BJ (cell line): Measurements from ENCODE around the gene MARCHF3. TPM values are rescaled to one million over a fixed set of nuclear protein-coding genes. Genes with fewer than 3 reads are reported as not detected.

Experiments used
- CTCF ChIA-PET: fragments of 350-600 bp; formaldehyde crosslinking; extraction: SDS; loops from one replicate; lab custom pipeline; 2021; ENCODE audit warnings: antibody characterized with exemption, inconsistent platforms; lab: Yijun Ruan, JAX
- POLR2A ChIA-PET: fragments of 300-600 bp; sonication (Branson Sonifier 250); formaldehyde crosslinking; extraction: SDS; loops from one replicate; lab custom pipeline; 2021; ENCODE audit warnings: antibody characterized with exemption; lab: Charles Lee
- DNase-seq: peaks from one replicate; pipeline ENCODE4 v3.0.0-alpha.2; 2011; ENCODE audit warnings: low read depth
- H3K27me3 ChIP-seq: 2 replicates; pipeline ENCODE4 v1.6.0; 2011; ENCODE audit warnings: low read length; ENCODE audit not compliant: control insufficient read depth, insufficient read depth
- H3K36me3 ChIP-seq: 2 replicates; pipeline ENCODE4 v1.5.1; 2011; ENCODE audit warnings: low read length; ENCODE audit not compliant: control insufficient read depth, insufficient read depth
- H3K4me3 ChIP-seq: 2 replicates; pipeline ENCODE4 v1.5.1; 2011; ENCODE audit warnings: low read depth, mild to moderate bottlenecking, control low read depth, low read length
- polyA plus RNA-seq: library from polyadenylated mRNA; depleted of rRNA; stranded (reverse); fragments of >200 nt; gene quantifications from 2 replicates; pipeline ENCODE4 v1.2.3, GENCODE V29; 2011
- TF ChIP-seq, protein P1 (sequence below): IDR thresholded peaks from 2 replicates; pipeline ENCODE4 v1.5.1; 2011; ENCODE audit warnings: low read depth, mild to moderate bottlenecking, control low read depth, inconsistent platforms, low read length, moderate library complexity; ENCODE audit not compliant: insufficient read depth

Gene MARCHF3
- polyA plus RNA-seq, 1 experiment: 8.6 TPM

DNA sequence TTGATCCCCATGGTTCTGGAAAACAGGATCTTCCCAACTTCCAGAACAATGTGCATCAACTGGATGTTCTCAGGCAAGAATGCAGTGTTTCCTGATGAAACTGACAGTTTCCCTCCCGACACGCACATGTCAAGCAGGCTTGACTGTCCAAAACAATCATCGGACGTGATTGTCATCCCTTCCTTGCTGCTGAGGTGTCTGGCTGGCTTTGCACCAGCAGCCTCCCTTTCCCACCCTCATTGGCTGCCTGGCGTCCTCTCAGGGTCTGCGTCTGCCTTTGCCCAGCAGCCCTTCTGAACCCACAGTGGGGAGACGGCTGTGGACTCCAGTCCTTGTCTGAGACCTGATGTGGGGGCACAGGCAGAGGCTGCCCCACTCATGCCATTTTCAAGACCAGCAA, 110.8 kb downstream of the MARCHF3 start:
- ChIA-PET POLR2A (no interaction called here), CTCF (interaction anchor here (1.4 kb wide), 1 partner anchor 8 kb away, joined by 3 read pairs; no protein-coding TSS in a partner anchor)
- TF ChIP-seq, protein P1, sequence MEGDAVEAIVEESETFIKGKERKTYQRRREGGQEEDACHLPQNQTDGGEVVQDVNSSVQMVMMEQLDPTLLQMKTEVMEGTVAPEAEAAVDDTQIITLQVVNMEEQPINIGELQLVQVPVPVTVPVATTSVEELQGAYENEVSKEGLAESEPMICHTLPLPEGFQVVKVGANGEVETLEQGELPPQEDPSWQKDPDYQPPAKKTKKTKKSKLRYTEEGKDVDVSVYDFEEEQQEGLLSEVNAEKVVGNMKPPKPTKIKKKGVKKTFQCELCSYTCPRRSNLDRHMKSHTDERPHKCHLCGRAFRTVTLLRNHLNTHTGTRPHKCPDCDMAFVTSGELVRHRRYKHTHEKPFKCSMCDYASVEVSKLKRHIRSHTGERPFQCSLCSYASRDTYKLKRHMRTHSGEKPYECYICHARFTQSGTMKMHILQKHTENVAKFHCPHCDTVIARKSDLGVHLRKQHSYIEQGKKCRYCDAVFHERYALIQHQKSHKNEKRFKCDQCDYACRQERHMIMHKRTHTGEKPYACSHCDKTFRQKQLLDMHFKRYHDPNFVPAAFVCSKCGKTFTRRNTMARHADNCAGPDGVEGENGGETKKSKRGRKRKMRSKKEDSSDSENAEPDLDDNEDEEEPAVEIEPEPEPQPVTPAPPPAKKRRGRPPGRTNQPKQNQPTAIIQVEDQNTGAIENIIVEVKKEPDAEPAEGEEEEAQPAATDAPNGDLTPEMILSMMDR: no peak
- Histone ChIP-seq H3K4me3 (no peak overlapping the region), H3K36me3 (no peaks in the 10 kb centered on the region), H3K27me3 (no peaks in the 10 kb centered on the region)
- no peak for DNase-seq

DNA sequence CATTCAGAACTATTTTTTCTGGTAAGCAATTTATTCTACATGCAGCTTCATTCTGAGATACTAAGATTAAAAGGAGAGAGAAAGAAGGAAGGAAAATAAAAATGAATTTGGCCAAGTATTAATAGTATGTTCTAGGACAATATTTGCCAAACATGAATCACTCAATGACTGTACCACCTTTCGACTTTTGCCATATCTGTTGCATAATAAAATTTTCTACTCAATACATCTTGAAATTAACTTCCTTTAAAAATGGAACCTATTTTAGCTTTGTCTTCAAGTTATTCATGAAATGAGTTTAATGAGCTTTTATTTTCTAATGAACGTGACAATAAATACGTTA, 111.8 kb downstream of the MARCHF3 start:
- TF ChIP-seq, protein P1: no peak
- Histone ChIP-seq H3K36me3 (no peaks in the 10 kb centered on the region), H3K27me3 (no peaks in the 10 kb centered on the region), H3K4me3 (no peak overlapping the region)
- ChIA-PET POLR2A (no interaction called here), CTCF (interaction anchor here (1.5 kb wide), 1 partner anchor 9 kb away, joined by 3 read pairs; no protein-coding TSS in a partner anchor)
- DNase-seq: no peak

DNA sequence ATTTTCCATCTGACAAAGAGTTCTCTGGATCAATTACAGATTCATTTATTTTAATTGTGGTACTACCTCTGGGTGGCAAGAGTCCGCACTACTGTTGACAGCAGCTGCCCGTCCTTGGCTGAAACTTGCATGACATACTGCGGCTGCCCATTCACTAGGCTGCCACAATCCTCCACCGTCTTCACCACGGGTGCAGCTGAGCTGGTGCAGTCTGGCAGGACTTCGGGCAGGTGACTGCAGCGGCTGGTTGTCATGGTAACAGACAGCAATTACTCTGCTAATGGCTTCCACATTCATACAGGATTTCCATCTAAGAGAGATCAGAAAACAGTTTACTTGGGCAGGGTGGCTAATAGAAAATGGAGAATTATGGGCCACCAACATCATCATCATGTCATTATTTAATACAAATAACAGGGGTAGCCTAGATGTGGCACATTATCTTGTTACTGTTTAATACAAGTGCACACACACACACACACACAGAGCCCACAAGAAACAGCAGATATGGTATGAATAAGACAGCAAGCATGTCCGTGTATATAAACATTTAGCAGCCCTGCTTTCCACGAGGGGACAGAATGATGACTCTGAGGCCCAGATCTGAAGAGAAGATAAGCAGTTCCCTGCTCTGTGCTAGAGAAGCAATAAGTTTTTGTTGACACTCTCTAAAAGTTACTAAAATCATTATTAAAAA, 112.3 kb downstream of the MARCHF3 start:
- Histone ChIP-seq H3K36me3 (no peaks in the 10 kb centered on the region), H3K4me3 (no peak overlapping the region), H3K27me3 (no peaks in the 10 kb centered on the region)
- POLR2A ChIA-PET: no interaction called here
- no peak for DNase-seq
- CTCF ChIA-PET: interaction anchor here (1.5 kb wide), 1 partner anchor 10 kb away, joined by 3 read pairs; no protein-coding TSS in a partner anchor
- TF ChIP-seq, protein P1: no peak

- no peaks in the 10 kb centered on the region for H3K27me3 ChIP-seq
- ChIA-PET POLR2A (no interaction called here), CTCF (interaction anchor here (1.2 to 1.8 kb wide), 2 partner anchors 17 to 28 kb away, joined by 3 to 6 read pairs; no protein-coding TSS in a partner anchor)
- TF ChIP-seq, protein P1: no peak
- DNase-seq: no peak
- no peaks in the 10 kb centered on the region for H3K36me3 ChIP-seq
- H3K4me3 ChIP-seq: no peak overlapping the region
Measured at GRCh38 chr5:126915496-126915895, 114.9 kb downstream of the MARCHF3 start.

- DNase-seq: no peak
- Histone ChIP-seq H3K27me3 (no peaks in the 10 kb centered on the region), H3K4me3 (no peak overlapping the region), H3K36me3 (no peaks in the 10 kb centered on the region)
- CTCF ChIA-PET: interaction anchor here (0.7 to 1.8 kb wide), 4 partner anchors 14 to 122 kb away, joined by 3 to 6 read pairs (median 4); no protein-coding TSS in a partner anchor
- TF ChIP-seq, protein P1: no peak
- POLR2A ChIA-PET: no interaction called here
Measured at GRCh38 chr5:126914801-126915436, 115.4 kb downstream of the MARCHF3 start.
